ENCODE measurements around the gene MYORG. TPM values are rescaled to one million over a fixed set of nuclear protein-coding genes. Genes with fewer than 3 reads are reported as not detected.

The MYORG gene
- total RNA-seq, 4 donors from 2014 or later, result 42.0 to 113 (median 66.3) TPM

DNA sequence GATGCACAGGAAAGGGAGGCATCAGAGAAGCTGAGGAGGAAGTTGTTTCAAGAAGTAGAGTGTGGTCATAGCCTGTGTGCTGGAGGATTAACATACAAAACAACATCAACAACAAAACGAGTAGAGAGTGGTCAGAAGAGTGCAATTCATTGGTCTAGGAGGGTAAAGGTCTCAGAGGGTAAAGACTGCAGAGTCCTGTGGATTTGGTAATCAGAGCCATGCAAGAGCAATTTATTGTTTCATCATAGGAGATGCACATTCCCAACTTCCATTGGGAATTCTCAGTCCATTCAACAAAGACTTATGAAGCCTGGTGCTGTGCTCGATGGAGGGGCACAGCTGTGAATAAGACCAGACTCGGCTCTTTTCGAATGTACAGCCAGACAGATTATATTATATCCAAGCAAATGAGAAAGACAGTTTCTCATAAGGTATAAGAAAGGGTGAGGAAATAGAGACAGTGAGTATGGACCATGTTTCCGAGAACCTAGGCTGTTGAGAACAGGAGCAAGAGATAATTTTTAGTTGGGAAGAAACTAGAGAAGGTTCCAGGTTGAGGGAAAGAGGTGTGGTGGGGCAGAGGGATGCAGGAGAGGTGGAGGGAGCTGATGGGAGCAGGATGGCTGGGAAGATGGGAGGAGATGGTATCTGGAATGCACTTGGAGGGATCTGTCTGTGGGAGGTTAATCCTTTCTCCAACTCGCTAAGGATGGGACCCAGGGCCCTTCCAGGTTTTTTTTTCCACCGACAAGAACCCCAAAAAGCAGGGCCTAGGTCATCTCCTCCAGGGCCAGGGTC, 7.9 kb upstream of the MYORG start:
- in situ Hi-C loops (cut with MboI; ENCODE audit: low pct_ligation_motif_present in 1 of 4, low pct_unique_long_range_greater_than_20kb in 1 of 4, low sequenced_read_pairs in 3 of 4) (loop anchor here in 1 of 4 donors (10.0 kb wide), 1 partner anchor 50 kb away; no protein-coding TSS in a partner anchor), intact Hi-C loops (cut with DNase I; ENCODE audit: low total_unique reads) (loop anchor here (5.0 kb wide), 1 partner anchor 257 kb away; the partner anchor contains the start of gene DCAF12)
- H3K4me1 ChIP-seq, result peaks cover 11 to 20% (median 15%) of the 10 kb centered on the region in 4 donors
- no peaks in the 10 kb centered on the region for H3K36me3 ChIP-seq
- H3K9me3 ChIP-seq, result no peaks in the 10 kb centered on the region
- no peak overlapping the region for H3K4me3 ChIP-seq
- TF ChIP-seq POLR2A (IDR thresholded peaks at IDR 0.05), result no peak
- TF ChIP-seq EP300 (IDR thresholded peaks at IDR 0.05; ENCODE audit: low read depth), result no peak
- no peak for TF ChIP-seq CTCF (IDR thresholded peaks at IDR 0.05)
- TF ChIP-seq POLR2AphosphoS5 (IDR thresholded peaks at IDR 0.05), result no peak
- WGBS, 2 donors (ENCODE audit: low coverage in 1 of 2), result 66 to 78% methylated on average over 5 to 7 of the region's 7 CpGs
- H3K27me3 ChIP-seq, result no peaks in the 10 kb centered on the region
- DNase-seq, result no peak
- no peak overlapping the region for H3K27ac ChIP-seq

DNA sequence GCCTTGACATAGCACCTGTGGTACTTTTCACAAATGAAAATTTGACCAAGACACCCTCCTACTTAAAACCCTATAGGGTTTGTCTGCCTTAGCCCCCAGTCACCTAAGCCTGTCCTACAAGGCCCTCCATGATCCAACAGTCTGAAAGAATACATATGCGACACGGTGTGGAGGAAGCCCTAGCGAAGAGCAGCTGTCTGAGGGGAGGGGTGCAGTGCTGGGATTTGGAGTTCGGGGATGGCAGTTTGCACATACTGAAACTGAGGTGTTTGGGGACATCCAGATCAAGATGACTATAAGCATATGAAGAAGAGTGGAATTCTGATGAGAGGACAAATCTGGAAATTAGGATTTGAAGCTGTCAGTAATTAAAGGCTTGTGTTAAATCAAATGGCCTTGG, 7.2 kb upstream of the MYORG start:
- H3K27ac ChIP-seq, result no peak overlapping the region
- H3K27me3 ChIP-seq, result no peaks in the 10 kb centered on the region
- 86 to 92% methylated on average over 2 to 4 of the region's 4 CpGs for WGBS, 2 donors (ENCODE audit: low coverage in 1 of 2)
- no peak overlapping the region for H3K4me3 ChIP-seq
- TF ChIP-seq POLR2A (IDR thresholded peaks at IDR 0.05) (no peak), POLR2AphosphoS5 (IDR thresholded peaks at IDR 0.05) (no peak), CTCF (IDR thresholded peaks at IDR 0.05) (no peak), EP300 (IDR thresholded peaks at IDR 0.05; ENCODE audit: low read depth) (no peak)
- no peaks in the 10 kb centered on the region for H3K9me3 ChIP-seq
- in situ Hi-C loops (cut with MboI; ENCODE audit: low pct_ligation_motif_present in 1 of 4, low pct_unique_long_range_greater_than_20kb in 1 of 4, low sequenced_read_pairs in 3 of 4) (loop anchor here in 1 of 4 donors (10.0 kb wide), 1 partner anchor 49 kb away; no protein-coding TSS in a partner anchor), intact Hi-C loops (cut with DNase I; ENCODE audit: low total_unique reads) (loop anchor here (5.0 kb wide), 1 partner anchor 257 kb away; the partner anchor contains the start of gene DCAF12)
- peaks cover 12 to 24% (median 18%) of the 10 kb centered on the region in 4 donors for H3K4me1 ChIP-seq
- DNase-seq, result no peak
- H3K36me3 ChIP-seq, result no peaks in the 10 kb centered on the region

DNA sequence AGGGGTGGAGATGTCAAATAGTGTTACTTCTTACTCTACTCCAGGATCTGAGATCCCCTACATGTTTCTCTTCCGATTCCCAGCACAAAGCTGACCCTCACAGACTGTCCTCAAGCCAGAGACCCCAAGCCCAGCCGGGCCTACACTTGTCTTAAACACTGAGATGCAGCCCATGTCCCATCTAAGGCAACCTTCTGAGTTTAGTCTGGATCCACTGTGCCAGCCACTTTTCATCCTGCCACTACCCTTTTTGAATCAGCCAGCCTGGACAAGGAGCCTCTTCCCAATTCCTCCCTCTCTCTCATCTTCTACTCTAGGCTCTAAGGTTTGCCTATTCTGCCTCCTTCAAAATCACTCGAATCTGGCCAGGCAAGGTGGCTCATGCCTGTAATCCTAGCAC, 6.2 kb upstream of the MYORG start:
- Histone ChIP-seq H3K9me3 (no peaks in the 10 kb centered on the region), H3K27ac (no peak overlapping the region), H3K36me3 (no peaks in the 10 kb centered on the region), H3K4me1 (peaks cover 12 to 24% (median 18%) of the 10 kb centered on the region in 4 donors), H3K27me3 (no peaks in the 10 kb centered on the region), H3K4me3 (no peak overlapping the region)
- WGBS, 2 donors (ENCODE audit: low coverage in 1 of 2), result 86 to 100% methylated on average over 1 to 3 of the region's 3 CpGs
- intact Hi-C loops (cut with DNase I; ENCODE audit: low total_unique reads) (loop anchor here (5.0 kb wide), 1 partner anchor 256 kb away; the partner anchor contains the start of gene DCAF12), in situ Hi-C loops (cut with MboI; ENCODE audit: low pct_ligation_motif_present in 1 of 4, low pct_unique_long_range_greater_than_20kb in 1 of 4, low sequenced_read_pairs in 3 of 4) (loop anchor here in 1 of 4 donors (10.0 kb wide), 1 partner anchor 48 kb away; no protein-coding TSS in a partner anchor)
- DNase-seq, result no peak
- TF ChIP-seq CTCF (IDR thresholded peaks at IDR 0.05) (no peak), POLR2A (IDR thresholded peaks at IDR 0.05) (no peak), POLR2AphosphoS5 (IDR thresholded peaks at IDR 0.05) (no peak), EP300 (IDR thresholded peaks at IDR 0.05; ENCODE audit: low read depth) (no peak)

GRCh38 chr9:34382054-34382453, 5.4 kb upstream of the MYORG start:
- H3K36me3 ChIP-seq, result no peaks in the 10 kb centered on the region
- no peaks in the 10 kb centered on the region for H3K9me3 ChIP-seq
- peaks cover 17 to 26% (median 21%) of the 10 kb centered on the region in 4 donors for H3K4me1 ChIP-seq
- in situ Hi-C loops (cut with MboI; ENCODE audit: low pct_ligation_motif_present in 1 of 4, low pct_unique_long_range_greater_than_20kb in 1 of 4, low sequenced_read_pairs in 3 of 4), result loop anchor here in 1 of 4 donors (10.0 kb wide), 1 partner anchor 47 kb away; no protein-coding TSS in a partner anchor
- WGBS, 2 donors (ENCODE audit: low coverage in 1 of 2), result 87 to 96% methylated on average over 3 to 5 of the region's 5 CpGs
- no peak for TF ChIP-seq EP300 (IDR thresholded peaks at IDR 0.05; ENCODE audit: low read depth)
- no peak for TF ChIP-seq POLR2AphosphoS5 (IDR thresholded peaks at IDR 0.05)
- no peak for TF ChIP-seq CTCF (IDR thresholded peaks at IDR 0.05)
- TF ChIP-seq POLR2A (IDR thresholded peaks at IDR 0.05), result no peak
- intact Hi-C loops (cut with DNase I; ENCODE audit: low total_unique reads), result loop anchor here (5.0 kb wide), 1 partner anchor 255 kb away; the partner anchor contains the start of gene DCAF12
- DNase-seq, result no peak
- no peaks in the 10 kb centered on the region for H3K27me3 ChIP-seq
- H3K4me3 ChIP-seq, result no peak overlapping the region
- no peak overlapping the region for H3K27ac ChIP-seq

Measured in transverse colon (tissue), 4 donors.